Right ventricle myocardium inferior (tissue), 1 donor: ENCODE measurements around the gene NANOS3. TPM values are rescaled to one million over a fixed set of nuclear protein-coding genes. Genes with fewer than 3 reads are reported as not detected.
"Not testable (repeated sequence)": the region's sequence is repeated elsewhere in the genome, so short reads cannot be mapped to it uniquely, and the experiment has no call there.

Experiments used
- ATAC-seq: fragments of 200-7000 bp; cut with Tn5 transposase; one replicate; pipeline ENCODE4 v1.9.1; 2020; ENCODE audit warnings: mild to moderate bottlenecking, moderate library complexity
- DNase-seq: peaks from one replicate; pipeline ENCODE4 v3.0.0; 2021; ENCODE audit errors: missing footprints
- intact Hi-C: fragments of 100-400 bp; cut with DNase I; formaldehyde crosslinking; loops from one replicate; pipeline ENCODE4 v1.11.0; 2022
- total RNA-seq: library from RNA; stranded (reverse); fragmentation: NEBNext Ultra II Directional; extraction: Animal tissue kit (Norgen Biotek cat#: 25700); gene quantifications from one replicate; pipeline ENCODE4 v1.2.1, GENCODE V29; 2021
- donor health status: DM: no; HTN: yes; CAD: no; lungs with severe emphysema.

The NANOS3 gene
- total RNA-seq, 1 donor from 2014 or later = 0.68 TPM

DNA sequence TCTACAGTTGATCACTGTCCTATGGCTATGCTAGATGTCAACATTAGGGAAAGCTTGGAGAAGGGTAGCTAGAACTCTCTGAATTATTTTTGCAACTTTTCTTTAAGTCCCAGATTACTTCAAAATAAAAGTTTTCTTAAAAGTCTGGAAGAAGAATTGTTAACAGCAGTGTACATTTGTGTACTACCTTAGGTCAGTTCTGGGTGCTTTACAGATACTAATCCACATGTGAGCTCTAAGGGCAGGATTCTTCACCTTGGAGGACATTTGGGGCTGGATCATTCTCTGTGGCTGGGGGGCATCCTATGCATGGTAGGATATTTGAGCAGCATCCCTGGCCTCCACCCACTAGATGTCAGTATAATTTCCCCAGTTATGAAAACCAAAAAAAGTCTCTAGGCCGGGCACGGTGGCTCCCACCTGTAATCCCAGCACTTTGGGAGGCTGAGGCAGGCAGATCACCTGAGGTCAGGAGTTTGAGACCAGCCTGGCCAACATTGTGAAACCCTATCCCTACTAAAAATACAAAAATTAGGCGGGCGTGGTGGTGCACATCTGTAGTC lies 26.1 kb downstream of the NANOS3 start:
- intact Hi-C loops = no loop called here
- no peak for DNase-seq
- no peak for ATAC-seq

DNA sequence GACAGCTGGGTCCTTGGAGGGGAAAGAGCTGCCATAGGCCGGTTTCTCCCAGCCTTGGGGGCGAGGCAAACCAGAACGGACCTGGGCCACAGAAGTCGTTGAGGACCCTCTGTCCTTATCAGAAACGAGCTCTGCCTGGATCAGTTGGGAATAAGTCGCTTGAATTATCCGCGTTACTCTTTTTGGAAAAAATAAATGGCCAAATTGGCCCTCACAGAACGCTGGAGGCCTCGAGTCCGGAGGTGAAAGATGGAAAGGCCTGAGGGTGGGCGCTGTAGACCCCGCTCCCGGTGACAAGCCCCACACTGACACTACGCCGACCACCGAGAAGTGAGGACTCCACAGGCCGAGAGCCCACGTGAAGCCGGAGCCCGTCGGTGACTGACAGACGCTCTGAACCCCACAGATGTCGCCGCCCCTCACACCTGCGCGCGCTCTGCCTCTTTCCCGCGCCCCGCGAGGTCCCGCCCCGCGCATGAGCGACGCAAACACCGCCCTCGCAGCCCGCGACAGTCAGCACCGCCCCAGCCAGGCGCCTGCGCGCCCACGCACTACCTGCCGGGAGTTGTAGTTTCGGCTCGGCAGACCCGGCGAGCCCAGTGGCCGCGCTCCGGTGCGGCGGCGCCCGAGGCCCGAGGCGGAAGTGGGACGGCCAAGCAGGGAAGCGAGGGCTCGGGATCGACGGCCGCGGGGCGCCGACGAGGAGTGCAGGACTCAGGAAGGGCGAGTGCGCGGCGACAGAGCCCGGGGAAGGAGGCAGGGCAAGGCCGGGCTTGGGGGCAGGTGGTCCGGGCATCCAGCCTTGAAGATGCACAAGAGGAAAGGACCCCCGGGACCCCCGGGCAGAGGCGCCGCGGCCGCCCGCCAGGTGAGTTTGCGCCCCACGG lies 28.9 kb downstream of the NANOS3 start, which contains the start of the genes BRME1 and CC2D1A:
BRME1 (minus strand) TSS at position 484 of the 887 bp plus-strand sequence. CDS start 1,225 bp downstream, outside the sequence.
CC2D1A (plus strand) TSS at position 568 of the 887 bp plus-strand sequence; CDS start at position 809, 241 bp downstream.
- ATAC-seq = peak; percentile 99
- intact Hi-C loops = loop anchor here (2.0 kb wide), 1 partner anchor 47 kb away; the partner anchor contains the start of gene DCAF15
- DNase-seq = peak; percentile 97

DNA sequence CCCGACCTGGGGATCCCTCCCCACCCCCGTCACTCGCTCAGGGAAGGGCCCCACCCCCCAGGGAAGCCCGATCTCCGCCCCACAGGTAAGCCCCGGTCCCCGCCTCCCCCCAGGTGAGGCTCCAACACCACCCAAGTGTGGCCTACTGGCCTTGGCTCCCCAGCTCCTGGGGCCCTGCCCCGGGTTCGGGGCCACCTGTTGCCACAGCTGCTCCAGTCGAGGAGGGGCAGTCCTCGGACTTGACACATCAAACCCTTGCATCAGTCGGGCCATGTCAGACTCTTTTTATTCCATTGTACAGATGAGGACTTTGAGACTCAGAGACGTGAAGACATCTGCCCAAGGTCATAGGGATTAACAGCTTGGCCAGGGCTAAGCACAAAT lies 29.6 kb downstream of the NANOS3 start:
- DNase-seq = no peak
- peak; percentile 32 for ATAC-seq
- intact Hi-C loops = loop anchor here (2.0 kb wide), 1 partner anchor 46 kb away; the partner anchor contains the start of gene DCAF15

DNA sequence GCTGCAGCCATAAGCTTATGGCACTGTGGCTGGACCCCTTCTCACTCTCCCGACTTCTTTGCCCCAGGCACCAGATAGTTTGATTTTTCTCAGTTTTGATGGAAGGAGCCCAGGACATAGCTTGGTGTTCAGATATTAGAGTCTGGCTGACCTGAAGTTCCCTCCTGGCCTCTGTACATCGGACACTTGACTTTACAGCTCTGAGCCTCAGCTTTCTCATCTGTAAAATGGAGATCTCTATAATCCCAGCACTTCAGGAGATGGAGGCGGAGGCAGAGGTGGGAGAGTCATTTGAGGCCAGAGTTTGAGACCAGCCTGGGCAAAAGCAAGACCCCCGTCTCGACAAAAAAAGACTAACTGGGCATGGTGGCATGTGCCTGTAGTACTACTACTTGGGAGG lies 30.0 kb downstream of the NANOS3 start:
- intact Hi-C loops = loop anchor here (2.0 kb wide), 1 partner anchor 46 kb away; the partner anchor contains the start of gene DCAF15
- ATAC-seq (no peak), DNase-seq (no peak)

DNA sequence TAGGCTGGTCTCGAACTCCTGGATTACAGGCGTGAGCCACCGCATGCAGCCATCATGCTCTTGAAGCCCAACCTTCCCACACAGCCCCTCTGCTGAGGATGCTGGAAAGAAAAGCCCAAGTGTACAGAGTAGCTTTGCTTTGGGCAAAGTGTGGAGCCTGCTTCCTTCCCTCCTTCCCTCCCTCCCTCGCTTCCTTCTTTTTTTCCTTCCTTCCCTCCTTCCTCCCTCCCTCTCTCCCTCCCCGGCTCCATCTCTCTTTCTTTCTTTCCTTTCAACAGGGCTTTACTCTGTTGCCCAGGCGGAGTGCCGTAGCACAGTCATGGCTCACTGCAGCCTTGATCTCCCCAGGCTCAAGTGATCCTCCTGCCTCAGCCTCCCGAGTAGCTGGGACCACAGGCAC lies 31.7 kb downstream of the NANOS3 start:
- DNase-seq = no peak
- ATAC-seq = no peak
- intact Hi-C loops = no loop called here

DNA sequence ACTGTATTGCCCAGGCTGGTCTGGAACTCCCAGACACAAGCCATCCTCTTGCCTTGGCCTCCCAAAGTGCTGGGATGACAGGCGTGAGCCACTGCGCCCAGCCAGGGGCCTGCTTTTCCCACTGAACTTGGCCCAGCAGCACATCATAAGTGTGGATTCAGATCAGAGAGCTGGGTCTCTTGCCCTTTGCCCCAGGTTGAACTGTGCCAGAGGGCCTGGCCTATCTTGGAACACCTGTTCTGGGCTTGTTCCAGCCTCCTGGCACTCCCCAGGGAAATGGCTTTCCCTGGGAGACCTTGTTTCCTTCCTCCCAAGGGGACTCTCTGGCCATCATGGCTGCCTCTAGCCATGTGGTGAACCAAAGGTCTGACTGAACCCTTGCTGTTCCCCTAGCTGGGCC lies 32.5 kb downstream of the NANOS3 start:
- ATAC-seq (no peak), DNase-seq (no peak)
- intact Hi-C loops = no loop called here

DNA sequence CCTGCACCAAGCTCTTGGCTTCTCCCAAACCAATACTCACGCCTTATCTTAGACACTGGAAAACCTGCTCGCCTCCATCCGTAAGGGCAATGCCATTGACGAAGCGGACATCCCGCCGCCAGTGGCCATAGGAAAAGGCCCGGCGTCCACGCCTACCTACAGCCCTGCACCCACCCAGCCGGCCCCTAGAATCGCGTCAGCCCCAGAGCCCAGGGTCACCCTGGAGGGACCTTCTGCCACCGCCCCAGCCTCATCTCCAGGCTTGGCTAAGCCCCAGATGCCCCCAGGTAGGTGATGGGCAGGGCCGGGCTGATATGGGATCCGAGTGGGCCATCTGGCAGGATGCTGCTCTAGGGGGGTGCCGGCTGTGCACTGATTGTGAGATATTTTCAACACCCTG lies 36.4 kb downstream of the NANOS3 start:
- no peak for DNase-seq
- intact Hi-C loops = no loop called here
- ATAC-seq = no peak

DNA sequence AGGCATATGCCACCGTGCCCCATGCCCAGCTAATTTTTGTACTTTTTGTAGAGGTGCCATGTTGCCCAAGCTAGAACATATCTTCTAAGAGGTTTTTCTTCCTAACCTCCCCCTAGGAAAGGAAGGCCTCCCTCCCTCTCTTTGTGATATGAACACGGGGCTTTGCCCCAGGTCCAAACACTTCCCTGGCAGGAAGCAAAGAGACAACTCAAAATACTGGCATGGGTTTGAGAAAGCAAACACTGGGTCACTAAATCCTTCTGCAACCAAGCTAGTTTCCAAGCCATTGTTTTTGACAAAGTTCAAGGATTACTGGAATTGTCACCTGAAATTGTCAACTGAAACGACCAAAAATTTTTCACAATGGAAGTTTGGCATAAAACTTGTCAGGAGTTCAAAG lies 37.8 kb downstream of the NANOS3 start:
- intact Hi-C loops = no loop called here
- no peak for ATAC-seq
- no peak for DNase-seq

DNA sequence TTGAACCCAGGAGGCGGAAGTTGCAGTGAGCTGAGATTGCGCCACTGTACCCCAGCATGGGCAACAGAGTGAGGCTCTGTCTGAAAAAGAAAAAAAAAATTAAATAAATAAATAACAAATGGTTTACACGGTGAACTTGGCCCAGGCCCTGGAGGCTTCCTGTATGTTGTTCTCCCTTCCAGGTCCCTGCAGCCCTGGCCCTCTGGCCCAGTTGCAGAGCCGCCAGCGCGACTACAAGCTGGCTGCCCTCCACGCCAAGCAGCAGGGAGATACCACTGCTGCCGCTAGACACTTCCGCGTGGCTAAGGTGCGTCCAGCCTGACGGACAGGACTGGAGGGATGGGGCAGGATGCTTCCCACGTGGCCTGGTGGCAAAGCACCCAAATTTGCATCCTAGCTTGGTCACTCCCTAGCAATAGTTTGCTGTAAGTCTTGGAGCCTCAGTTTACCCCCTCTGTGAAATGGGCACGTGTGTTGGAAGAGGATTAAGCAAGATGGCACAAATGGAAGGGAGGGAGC lies 41.0 kb downstream of the NANOS3 start:
- DNase-seq (no peak), ATAC-seq (peak; percentile 38)
- intact Hi-C loops = no loop called here

DNA sequence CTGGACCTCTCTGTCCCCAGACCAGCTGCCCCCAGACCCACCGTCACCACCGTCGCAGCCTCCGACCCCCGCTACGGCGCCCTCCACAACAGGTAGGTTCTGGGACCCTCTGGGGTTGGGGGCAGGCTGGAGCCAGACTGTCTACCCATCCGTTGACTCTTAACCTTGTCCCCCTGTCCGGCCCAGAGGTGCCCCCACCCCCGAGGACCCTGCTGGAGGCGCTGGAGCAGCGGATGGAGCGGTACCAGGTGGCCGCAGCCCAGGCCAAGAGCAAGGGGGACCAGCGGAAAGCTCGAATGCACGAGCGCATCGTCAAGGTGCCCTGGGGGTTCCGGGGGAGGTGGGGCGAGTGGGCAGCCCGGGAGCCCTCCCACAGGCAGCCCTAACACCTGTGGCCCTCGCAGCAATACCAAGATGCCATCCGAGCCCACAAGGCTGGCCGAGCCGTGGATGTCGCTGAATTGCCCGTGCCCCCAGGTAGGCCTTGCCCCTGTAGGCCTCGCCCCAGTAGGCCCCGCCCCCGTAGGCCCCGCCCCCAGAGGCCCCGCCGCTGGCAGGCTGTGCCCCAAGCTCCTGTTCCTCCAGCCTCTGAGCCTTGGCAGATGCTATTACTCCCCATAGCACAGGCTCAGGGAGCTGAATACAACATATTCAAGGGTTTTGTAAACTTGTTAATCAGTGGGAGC lies 41.9 kb downstream of the NANOS3 start:
- intact Hi-C loops = no loop called here
- no peak for DNase-seq

DNA sequence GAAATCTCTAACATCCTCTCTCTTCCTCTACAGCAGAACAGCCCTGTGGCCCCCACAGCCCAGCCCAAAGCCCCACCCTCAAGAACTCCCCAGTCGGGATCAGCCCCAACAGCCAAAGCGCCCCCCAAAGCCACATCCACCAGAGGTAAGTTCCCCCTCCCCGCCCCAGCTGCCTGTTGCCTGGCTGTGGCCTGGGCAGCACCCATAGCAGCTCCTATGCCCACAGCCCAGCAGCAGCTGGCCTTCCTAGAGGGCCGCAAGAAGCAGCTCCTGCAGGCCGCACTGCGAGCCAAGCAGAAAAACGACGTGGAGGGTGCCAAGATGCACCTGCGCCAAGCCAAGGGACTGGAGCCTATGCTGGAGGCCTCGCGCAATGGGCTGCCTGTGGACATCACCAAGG lies 43.6 kb downstream of the NANOS3 start:
- DNase-seq (no peak), ATAC-seq (no peak)
- intact Hi-C loops = no loop called here

More for the DNA sequence above, 41.9 kb downstream of the NANOS3 start:
- no peak for ATAC-seq

DNA sequence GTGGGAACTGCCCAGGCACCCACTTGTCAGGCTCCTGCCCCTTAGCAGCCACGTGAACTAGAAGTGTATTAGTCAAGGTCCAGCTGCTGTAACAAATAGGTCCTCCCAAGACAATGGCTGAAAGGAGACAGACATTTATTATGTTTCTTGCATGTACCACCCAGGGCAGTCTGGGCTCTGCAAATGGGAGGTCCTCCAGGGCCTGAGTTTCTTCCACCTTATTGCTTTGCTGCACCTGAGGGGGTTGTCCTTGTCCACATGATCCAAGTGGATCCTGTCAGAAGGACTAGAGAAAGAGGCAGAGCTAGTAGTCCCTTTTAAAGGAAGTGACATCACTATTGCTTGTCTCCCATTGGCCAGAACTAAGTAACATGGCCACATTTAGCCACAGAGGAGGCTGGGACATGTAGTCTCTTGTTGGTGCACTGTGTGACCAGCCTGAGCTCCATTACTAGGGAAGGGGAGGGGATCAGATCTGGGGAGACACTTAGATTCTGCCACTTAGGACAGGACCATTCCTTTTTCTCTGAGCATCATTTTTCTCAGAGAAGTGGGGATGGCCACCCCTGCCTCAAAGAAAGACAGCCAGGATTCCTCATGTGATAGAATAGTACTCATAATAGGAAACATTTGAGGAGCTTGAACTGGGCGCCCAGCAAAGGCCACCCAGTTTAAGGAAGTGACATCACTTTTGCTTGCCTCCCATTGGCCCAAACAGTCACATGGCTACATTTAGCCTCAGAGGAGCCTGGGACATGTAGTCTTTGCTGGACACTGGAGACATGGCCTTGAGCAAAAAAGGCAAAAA lies 44.2 kb downstream of the NANOS3 start:
- intact Hi-C loops = no loop called here
- no peak for ATAC-seq
- no peak for DNase-seq

DNA sequence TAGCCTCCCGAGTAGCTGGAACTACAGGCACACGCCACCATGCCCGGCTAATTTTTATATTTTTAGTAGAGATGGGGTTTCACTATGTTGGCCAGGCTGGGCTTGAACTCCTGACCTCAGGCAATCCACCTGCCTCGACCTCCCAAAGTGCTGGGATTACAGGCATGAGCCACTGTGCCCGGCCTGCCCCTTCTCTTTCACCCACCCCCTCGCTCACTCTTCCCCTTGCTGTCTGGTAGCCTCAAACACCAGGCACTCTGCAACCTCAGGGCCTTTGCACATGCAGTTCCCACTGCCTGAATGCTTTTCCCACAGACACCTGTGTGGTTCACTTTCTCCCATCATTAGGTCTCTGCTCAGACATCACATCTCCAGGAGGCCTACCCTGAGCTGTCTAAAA lies 45.2 kb downstream of the NANOS3 start:
- DNase-seq, ATAC-seq, intact Hi-C loops: not testable (repeated sequence)

DNA sequence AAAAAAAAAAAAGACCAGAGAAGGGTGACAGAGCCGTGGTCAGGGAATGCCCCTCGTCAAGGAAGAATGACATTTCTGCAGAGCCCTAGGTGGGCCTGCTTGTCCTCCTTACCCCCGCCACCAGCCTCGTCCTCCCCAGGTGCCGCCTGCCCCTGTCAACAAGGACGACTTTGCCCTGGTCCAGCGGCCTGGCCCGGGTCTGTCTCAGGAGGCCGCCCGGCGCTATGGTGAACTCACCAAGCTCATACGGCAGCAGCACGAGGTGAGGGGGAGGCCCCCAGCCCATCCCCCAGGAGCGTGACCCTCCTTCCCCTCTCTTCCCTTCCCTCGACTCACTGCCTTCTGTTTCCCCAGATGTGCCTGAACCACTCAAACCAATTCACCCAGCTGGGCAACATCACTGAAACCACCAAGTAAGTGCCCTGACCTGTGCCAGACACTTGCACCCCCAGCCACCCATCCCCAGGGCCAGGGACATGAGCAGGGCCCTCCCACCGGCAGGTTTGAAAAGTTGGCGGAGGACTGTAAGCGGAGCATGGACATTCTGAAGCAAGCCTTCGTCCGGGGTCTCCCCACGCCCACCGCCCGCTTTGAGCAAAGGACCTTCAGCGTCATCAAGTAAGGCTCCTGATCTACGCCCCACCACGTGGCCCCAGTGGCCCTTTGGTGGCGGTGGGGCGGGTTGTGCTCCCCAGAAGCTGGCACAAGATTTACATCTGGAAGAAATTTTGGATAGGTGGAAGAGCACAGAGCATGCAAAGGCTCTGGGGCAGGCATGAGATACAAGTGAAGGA lies 46.5 kb downstream of the NANOS3 start:
- ATAC-seq = no peak
- intact Hi-C loops = no loop called here
- DNase-seq = no peak

DNA sequence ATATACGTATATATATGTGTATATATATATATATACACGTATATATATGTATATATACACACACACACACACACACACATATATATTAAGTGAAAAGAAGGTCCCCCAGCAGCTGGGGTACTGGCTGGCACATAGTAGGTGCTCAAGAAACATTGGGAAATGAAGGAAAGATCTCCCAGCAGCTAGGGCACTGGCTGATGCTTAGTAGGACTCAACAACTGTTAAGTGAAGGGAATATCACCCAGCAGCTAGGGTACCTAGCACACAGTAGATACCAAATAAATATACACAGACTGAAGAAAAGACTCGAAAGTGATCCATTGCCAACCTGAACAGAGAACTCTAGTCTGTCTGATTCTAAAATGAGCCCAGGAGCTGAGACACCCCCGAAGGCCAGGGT lies 49.1 kb downstream of the NANOS3 start:
- intact Hi-C loops = no loop called here
- ATAC-seq (no peak), DNase-seq (no peak)

DNA sequence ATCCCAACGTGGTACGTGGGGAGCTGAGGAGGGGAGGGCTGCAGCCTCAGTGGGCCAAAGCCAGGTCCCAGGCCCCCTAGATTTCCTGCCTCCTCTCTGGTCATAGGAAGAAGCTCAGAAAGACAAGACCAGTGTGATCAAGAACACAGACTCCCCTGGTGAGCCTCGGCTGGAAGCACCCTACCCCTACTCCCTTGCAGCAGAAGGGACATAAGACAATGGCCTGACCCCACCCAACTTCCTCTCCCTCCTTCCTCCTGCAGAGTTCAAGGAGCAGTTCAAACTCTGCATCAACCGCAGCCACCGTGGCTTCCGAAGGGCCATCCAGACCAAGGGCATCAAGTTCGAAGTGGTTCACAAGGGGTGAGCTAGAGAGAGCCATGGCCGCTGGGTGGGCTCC lies 49.8 kb downstream of the NANOS3 start:
- no peak for ATAC-seq
- intact Hi-C loops = no loop called here
- DNase-seq = no peak

DNA sequence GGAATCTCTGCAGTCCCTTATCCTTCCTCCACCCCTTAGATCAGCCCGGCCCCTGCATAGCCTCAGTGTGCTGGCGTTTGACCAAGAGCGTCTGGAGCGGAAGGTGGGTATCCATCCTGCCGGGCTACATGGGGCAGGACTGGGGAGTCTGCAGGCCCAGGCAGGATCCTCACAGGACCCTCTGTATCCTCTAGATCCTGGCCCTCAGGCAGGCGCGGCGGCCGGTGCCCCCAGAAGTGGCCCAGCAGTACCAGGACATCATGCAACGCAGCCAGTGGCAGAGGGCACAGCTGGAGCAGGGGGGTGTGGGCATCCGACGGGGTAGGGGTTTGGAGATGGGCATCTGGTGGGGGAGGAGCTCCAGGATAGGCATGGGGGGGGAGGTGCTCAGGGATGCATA lies 52.4 kb downstream of the NANOS3 start:
- ATAC-seq = no peak
- intact Hi-C loops = no loop called here
- no peak for DNase-seq

DNA sequence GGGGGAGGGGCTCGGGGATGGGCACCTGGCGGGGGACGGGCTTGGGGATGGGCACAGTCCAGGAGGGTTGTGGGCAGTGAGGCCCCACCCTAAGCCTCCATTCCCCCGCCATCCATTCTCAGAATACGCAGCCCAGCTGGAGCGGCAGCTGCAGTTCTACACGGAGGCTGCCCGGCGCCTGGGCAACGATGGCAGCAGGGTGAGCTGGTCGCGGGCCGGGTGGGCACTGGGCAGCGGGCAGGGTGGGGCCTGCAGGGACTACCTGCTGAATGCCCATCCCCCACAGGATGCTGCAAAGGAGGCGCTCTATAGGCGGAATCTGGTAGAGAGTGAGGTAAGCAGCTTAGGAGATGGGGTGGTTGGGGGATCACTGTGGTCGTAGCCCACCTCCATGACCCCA lies 53.0 kb downstream of the NANOS3 start:
- no peak for ATAC-seq
- intact Hi-C loops = no loop called here
- DNase-seq = no peak
